Stomach smooth muscle (tissue), 2 donors: ENCODE data around the gene CPNE5.

ENCODE experiments used
- H3K27ac ChIP-seq: one replicate; pipeline ENCODE4 v1.7.0; 2013; ENCODE audit warnings: mild to moderate bottlenecking, low read length, inconsistent platforms
- H3K27me3 ChIP-seq, 2 donors: one replicate each; pipeline ENCODE4 v1.7.0; 2013; ENCODE audit warnings: low read length in 2 of 2; ENCODE audit not compliant: insufficient read depth in 2 of 2, control insufficient read depth in 1 of 2
- H3K36me3 ChIP-seq, 2 donors: one replicate each; pipeline ENCODE4 v1.7.0; 2013; ENCODE audit warnings: low read length in 2 of 2; ENCODE audit not compliant: control insufficient read depth in 2 of 2, insufficient read depth in 2 of 2
- H3K4me1 ChIP-seq: one replicate; pipeline ENCODE4 v1.7.0; 2013; ENCODE audit warnings: low read length; ENCODE audit not compliant: control insufficient read depth, insufficient read depth
- H3K4me3 ChIP-seq, 2 donors: one replicate each; pipeline ENCODE4 v1.7.0; 2013; ENCODE audit warnings: low read length in 2 of 2
- H3K9ac ChIP-seq, 2 donors: one replicate each; pipeline ENCODE4 v1.7.0; 2013; ENCODE audit warnings: low read length in 2 of 2, mild to moderate bottlenecking in 1 of 2
- H3K9me3 ChIP-seq, 2 donors: one replicate each; pipeline ENCODE4 v1.7.0; 2013; ENCODE audit warnings: low read length in 2 of 2; ENCODE audit not compliant: control insufficient read depth in 2 of 2
- donor health status: healthy.
- donor health status: Pancreatic carcinoma.

Gene CPNE5

GRCh38 chr6:36772397-36772796 is 66.8 kb downstream of the CPNE5 start:
- Histone ChIP-seq H3K9ac (no peak overlapping the region), H3K4me1 (peaks cover 14% of the 10 kb centered on the region), H3K27me3 (no peaks in the 10 kb centered on the region), H3K27ac (no peak overlapping the region), H3K4me3 (no peak overlapping the region), H3K36me3 (no peaks in the 10 kb centered on the region), H3K9me3 (no peaks in the 10 kb centered on the region)

GRCh38 chr6:36771145-36771544 is 68.1 kb downstream of the CPNE5 start:
- Histone ChIP-seq H3K27ac (no peak overlapping the region), H3K4me1 (peaks cover 17% of the 10 kb centered on the region), H3K9me3 (no peaks in the 10 kb centered on the region)

GRCh38 chr6:36769676-36770499 is 69.4 kb downstream of the CPNE5 start:
- Histone ChIP-seq H3K4me3 (no peak overlapping the region), H3K27ac (no peak overlapping the region), H3K9me3 (no peaks in the 10 kb centered on the region), H3K4me1 (peaks cover 25% of the 10 kb centered on the region), H3K27me3 (no peaks in the 10 kb centered on the region), H3K36me3 (no peaks in the 10 kb centered on the region), H3K9ac (no peak overlapping the region)

More at GRCh38 chr6:36771145-36771544, 68.1 kb downstream of the CPNE5 start:
- H3K27me3 ChIP-seq: no peaks in the 10 kb centered on the region
- H3K9ac ChIP-seq: no peak overlapping the region
- no peak overlapping the region for H3K4me3 ChIP-seq
- no peaks in the 10 kb centered on the region for H3K36me3 ChIP-seq

- Histone ChIP-seq H3K27ac (no peak overlapping the region), H3K9me3 (no peaks in the 10 kb centered on the region), H3K9ac (no peak overlapping the region), H3K36me3 (no peaks in the 10 kb centered on the region), H3K27me3 (no peaks in the 10 kb centered on the region), H3K4me1 (peaks cover 25% of the 10 kb centered on the region), H3K4me3 (no peak overlapping the region)
Measured at GRCh38 chr6:36769183-36769675, 70.0 kb downstream of the CPNE5 start.

- H3K9me3 ChIP-seq: no peaks in the 10 kb centered on the region
- H3K4me3 ChIP-seq: no peak overlapping the region
- H3K4me1 ChIP-seq: peaks cover 25% of the 10 kb centered on the region
- H3K36me3 ChIP-seq: no peaks in the 10 kb centered on the region
- H3K27ac ChIP-seq: no peak overlapping the region
- no peak overlapping the region for H3K9ac ChIP-seq
- no peaks in the 10 kb centered on the region for H3K27me3 ChIP-seq
Measured at GRCh38 chr6:36766399-36766945, 72.8 kb downstream of the CPNE5 start.

GRCh38 chr6:36765594-36766398 is 73.4 kb downstream of the CPNE5 start:
- no peaks in the 10 kb centered on the region for H3K27me3 ChIP-seq
- no peaks in the 10 kb centered on the region for H3K36me3 ChIP-seq
- no peak overlapping the region for H3K27ac ChIP-seq
- peaks cover 25% of the 10 kb centered on the region for H3K4me1 ChIP-seq
- H3K4me3 ChIP-seq: no peak overlapping the region
- no peaks in the 10 kb centered on the region for H3K9me3 ChIP-seq
- H3K9ac ChIP-seq: no peak overlapping the region

GRCh38 chr6:36765190-36765589 is 74.1 kb downstream of the CPNE5 start:
- Histone ChIP-seq H3K4me3 (no peak overlapping the region), H3K9me3 (no peaks in the 10 kb centered on the region), H3K4me1 (peaks cover 25% of the 10 kb centered on the region), H3K36me3 (no peaks in the 10 kb centered on the region), H3K27ac (no peak overlapping the region), H3K27me3 (no peaks in the 10 kb centered on the region), H3K9ac (no peak overlapping the region)

GRCh38 chr6:36762123-36762522 is 77.1 kb downstream of the CPNE5 start:
- Histone ChIP-seq H3K36me3 (no peaks in the 10 kb centered on the region), H3K4me3 (no peak overlapping the region), H3K9ac (no peak overlapping the region), H3K27me3 (no peaks in the 10 kb centered on the region), H3K27ac (no peak overlapping the region), H3K4me1 (peaks cover 11% of the 10 kb centered on the region), H3K9me3 (no peaks in the 10 kb centered on the region)

GRCh38 chr6:36760685-36761435 is 78.4 kb downstream of the CPNE5 start:
- Histone ChIP-seq H3K4me3 (no peak overlapping the region), H3K27me3 (no peaks in the 10 kb centered on the region), H3K36me3 (no peaks in the 10 kb centered on the region), H3K9me3 (no peaks in the 10 kb centered on the region), H3K9ac (no peak overlapping the region), H3K4me1 (peaks cover 5% of the 10 kb centered on the region), H3K27ac (no peak overlapping the region)

- Histone ChIP-seq H3K9me3 (no peaks in the 10 kb centered on the region), H3K27me3 (no peaks in the 10 kb centered on the region), H3K36me3 (no peaks in the 10 kb centered on the region), H3K4me3 (no peak overlapping the region), H3K9ac (no peak overlapping the region), H3K4me1 (no peaks in the 10 kb centered on the region), H3K27ac (no peak overlapping the region)
Measured at GRCh38 chr6:36759148-36759759, 80.0 kb downstream of the CPNE5 start.
